ENCODE measurements around the gene CCT2.

The CCT2 gene

GRCh38 chr12:69644511-69644910 lies 59.3 kb downstream of the CCT2 start:
- H3K4me1 Mint-ChIP-seq = peaks cover 2% of the 10 kb centered on the region

GRCh38 chr12:69645031-69645430 lies 59.8 kb downstream of the CCT2 start:
- no peak for ATAC-seq
- H3K36me3 Mint-ChIP-seq = no peaks in the 10 kb centered on the region
- H3K4me3 Mint-ChIP-seq = no peak overlapping the region
- H3K4me1 Mint-ChIP-seq = no peaks in the 10 kb centered on the region
- peaks cover 9% of the 10 kb centered on the region for H3K27me3 Mint-ChIP-seq
- no peak overlapping the region for H3K27ac Mint-ChIP-seq
- H3K9me3 Mint-ChIP-seq = no peaks in the 10 kb centered on the region

More at GRCh38 chr12:69644511-69644910, 59.3 kb downstream of the CCT2 start:
- H3K4me3 Mint-ChIP-seq = no peak overlapping the region
- ATAC-seq = no peak
- H3K27ac Mint-ChIP-seq = no peak overlapping the region
- H3K36me3 Mint-ChIP-seq = no peaks in the 10 kb centered on the region
- H3K27me3 Mint-ChIP-seq = peaks cover 9% of the 10 kb centered on the region
- no peaks in the 10 kb centered on the region for H3K9me3 Mint-ChIP-seq

DNA sequence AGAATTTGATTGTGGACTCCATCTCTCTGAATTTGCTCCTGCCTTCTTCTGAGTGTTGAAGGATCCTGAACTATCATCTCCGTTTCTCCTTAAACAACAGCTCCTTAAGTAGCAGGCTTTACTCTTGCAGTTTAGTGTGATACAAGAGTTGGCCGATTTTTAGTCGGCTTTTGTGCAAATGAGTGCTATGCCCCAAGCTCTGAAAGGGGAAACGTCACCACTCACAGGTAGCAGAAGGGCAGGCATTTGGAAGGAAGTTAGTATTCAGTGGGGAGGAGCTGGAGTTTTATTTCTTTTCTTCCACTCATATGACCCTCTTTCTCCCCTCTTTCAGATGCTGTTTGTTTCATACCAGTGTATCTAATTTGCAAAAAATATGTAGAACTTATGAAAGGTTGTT lies 61.9 kb downstream of the CCT2 start:
- Mint-ChIP-seq H3K27me3 (peaks cover 9% of the 10 kb centered on the region), H3K9me3 (no peaks in the 10 kb centered on the region), H3K27ac (no peak overlapping the region), H3K4me3 (no peak overlapping the region), H3K4me1 (no peaks in the 10 kb centered on the region), H3K36me3 (no peaks in the 10 kb centered on the region)
- no peak for ATAC-seq

DNA sequence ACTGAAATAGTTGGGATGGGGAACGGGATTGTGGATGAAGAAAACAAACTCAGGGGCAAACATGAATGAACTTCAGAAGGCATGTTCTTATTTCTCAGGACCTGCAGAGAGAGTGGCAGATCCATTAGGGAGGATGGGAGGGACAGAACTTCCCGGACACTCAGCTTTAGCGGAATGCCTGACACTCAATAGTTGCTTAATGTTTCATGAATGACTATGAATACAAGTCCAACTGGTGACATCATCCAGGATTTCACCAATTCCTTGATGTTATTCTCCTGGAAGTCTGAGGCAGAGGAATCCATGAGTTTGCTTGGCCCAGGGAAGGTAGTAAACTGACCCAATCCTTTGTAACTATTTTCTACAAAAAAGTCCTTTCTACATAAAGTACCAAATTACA lies 63.2 kb downstream of the CCT2 start:
- Mint-ChIP-seq H3K27ac (no peak overlapping the region), H3K4me3 (no peak overlapping the region), H3K27me3 (peaks cover 9% of the 10 kb centered on the region), H3K9me3 (no peaks in the 10 kb centered on the region), H3K36me3 (no peaks in the 10 kb centered on the region), H3K4me1 (no peaks in the 10 kb centered on the region)
- ATAC-seq = no peak

GRCh38 chr12:69649529-69649928 lies 64.3 kb downstream of the CCT2 start:
- Mint-ChIP-seq H3K4me3 (no peak overlapping the region), H3K4me1 (no peaks in the 10 kb centered on the region), H3K9me3 (no peaks in the 10 kb centered on the region), H3K27me3 (peaks cover 17% of the 10 kb centered on the region), H3K27ac (no peak overlapping the region), H3K36me3 (no peaks in the 10 kb centered on the region)
- ATAC-seq = no peak
